Neural cell (in vitro differentiated cells): ENCODE data around the gene IKZF2. TPM values are rescaled to one million over a fixed set of nuclear protein-coding genes. Genes with fewer than 3 reads are reported as not detected.

Experiments used
- H2AFZ ChIP-seq: fragments of 200-600, 300-800 bp; sonication (generic), shearing (Covaris generic); 2 replicates; pipeline ENCODE4 v1.6.0; 2014; ENCODE audit warnings: low read depth, mild to moderate bottlenecking, antibody characterized with exemption, low read length, moderate library complexity
- H3F3A ChIP-seq: fragments of 200-600 bp; shearing (Covaris generic); 2 replicates; pipeline ENCODE4 v1.6.1; 2016; ENCODE audit warnings: mild to moderate bottlenecking, moderate library complexity, mixed read lengths, antibody characterized with exemption, low read length; ENCODE audit not compliant: insufficient read depth, poor library complexity, severe bottlenecking
- H3K27ac ChIP-seq: fragments of 200-600, 300-800 bp; sonication (generic), shearing (Covaris generic); 2 replicates; pipeline ENCODE4 v1.5.1; 2014; ENCODE audit warnings: mild to moderate bottlenecking, low read length, moderate library complexity
- H3K27me3 ChIP-seq: fragments of 300-800, 200-600 bp; sonication (generic), shearing (Covaris generic); 2 replicates; pipeline ENCODE4 v1.6.0; 2014; ENCODE audit warnings: mild to moderate bottlenecking, low read depth, low read length, moderate library complexity; ENCODE audit not compliant: insufficient read depth
- H3K36me3 ChIP-seq: fragments of 300-800, 200-600 bp; sonication (generic), shearing (Covaris generic); 2 replicates; pipeline ENCODE4 v1.5.1; 2014; ENCODE audit warnings: mild to moderate bottlenecking, antibody characterized with exemption, low read length, moderate library complexity; ENCODE audit not compliant: insufficient read depth
- H3K4me2 ChIP-seq: fragments of 300-800, 200-600 bp; sonication (generic), shearing (Covaris generic); 2 replicates; pipeline ENCODE4 v1.6.0; 2014; ENCODE audit warnings: mild to moderate bottlenecking, low read length
- H3K4me3 ChIP-seq: fragments of 300-800, 200-600 bp; sonication (generic), shearing (Covaris generic); 2 replicates; pipeline ENCODE4 v1.5.1; 2014; ENCODE audit warnings: mild to moderate bottlenecking, low read length, moderate library complexity
- H3K79me2 ChIP-seq: fragments of 200-600 bp; shearing (Covaris generic); replicated peaks from 2 replicates; pipeline ENCODE4 v1.6.0; 2014; ENCODE audit warnings: mild to moderate bottlenecking, low read length, moderate library complexity; ENCODE audit not compliant: insufficient read depth
- H3K9ac ChIP-seq: fragments of 300-800, 200-600 bp; sonication (generic), shearing (Covaris generic); 2 replicates; pipeline ENCODE4 v1.6.1; 2016; ENCODE audit warnings: mild to moderate bottlenecking, low read length, mixed read lengths
- H3K9me2 ChIP-seq: fragments of 200-600 bp; shearing (Covaris generic); 2 replicates; pipeline ENCODE4 v1.6.1; 2016; ENCODE audit warnings: mild to moderate bottlenecking, low read length, mixed read lengths; ENCODE audit not compliant: insufficient read depth
- H3K9me3 ChIP-seq: fragments of 200-600, 300-800 bp; sonication (generic), shearing (Covaris generic); 2 replicates; pipeline ENCODE4 v1.6.1; 2016; ENCODE audit warnings: mild to moderate bottlenecking, mixed run types, low read length, moderate library complexity, mixed read lengths
- H4K20me1 ChIP-seq: fragments of 200-600 bp; shearing (Covaris generic); 2 replicates; pipeline ENCODE4 v1.6.1; 2016; ENCODE audit warnings: mild to moderate bottlenecking, mixed run types; ENCODE audit not compliant: insufficient read depth
- CTCF ChIP-seq: fragments of 450-650 bp; IDR thresholded peaks from 2 replicates; pipeline ENCODE4 v1.5.1; 2014; ENCODE audit warnings: antibody characterized with exemption, mild to moderate bottlenecking, moderate library complexity; ENCODE audit not compliant: poor library complexity, severe bottlenecking
- EP300 ChIP-seq: fragments of 450-650 bp; conservative IDR thresholded peaks from 2 replicates; pipeline ENCODE4 v1.6.1; 2014; ENCODE audit warnings: antibody characterized with exemption, mild to moderate bottlenecking, moderate library complexity; ENCODE audit not compliant: poor library complexity, severe bottlenecking
- EZH2 ChIP-seq: fragments of 200-600, 300-800 bp; shearing (Covaris generic), sonication (generic); IDR thresholded peaks from 2 replicates; pipeline ENCODE4 v1.6.1; 2014; ENCODE audit warnings: antibody characterized with exemption, low read length, borderline replicate concordance, mild to moderate bottlenecking; ENCODE audit not compliant: insufficient read depth, poor library complexity, severe bottlenecking
- MXI1 ChIP-seq: fragments of 450-650 bp; conservative IDR thresholded peaks from 2 replicates; pipeline ENCODE4 v1.6.1; 2014; ENCODE audit warnings: antibody characterized with exemption, mild to moderate bottlenecking; ENCODE audit not compliant: poor library complexity, severe bottlenecking
- POLR2AphosphoS5 ChIP-seq: IDR thresholded peaks from 2 replicates; pipeline ENCODE4 v1.6.1; 2012
- RAD21 ChIP-seq: fragments of 450-650 bp; conservative IDR thresholded peaks from 2 replicates; pipeline ENCODE4 v1.6.1; 2014; ENCODE audit warnings: antibody characterized with exemption, mild to moderate bottlenecking, moderate library complexity
- REST ChIP-seq: IDR thresholded peaks from 2 replicates; pipeline ENCODE4 v1.6.1; 2012; ENCODE audit warnings: borderline replicate concordance
- SMC3 ChIP-seq: fragments of 450-650 bp; conservative IDR thresholded peaks from 2 replicates; pipeline ENCODE4 v1.6.1; 2014; ENCODE audit warnings: antibody characterized with exemption, mild to moderate bottlenecking, moderate library complexity; ENCODE audit not compliant: poor library complexity
- TAF1 ChIP-seq: IDR thresholded peaks from 2 replicates; pipeline ENCODE4 v1.6.1; 2012; ENCODE audit warnings: low read depth
- polyA plus RNA-seq: library from polyadenylated mRNA; depleted of rRNA; stranded (reverse); fragments of >200 nt; gene quantifications from 2 replicates; pipeline ENCODE4 v1.2.3, GENCODE V29; 2014

IKZF2 gene
- polyA plus RNA-seq, 1 donor from 2014 or later, result 5.6 TPM

GRCh38 chr2:213069531-213069930 is 81.9 kb downstream of the IKZF2 start:
- no peaks in the 10 kb centered on the region for H4K20me1 ChIP-seq
- no peak overlapping the region for H3K4me3 ChIP-seq
- no peaks in the 10 kb centered on the region for H3F3A ChIP-seq
- no peaks in the 10 kb centered on the region for H3K27me3 ChIP-seq
- no peaks in the 10 kb centered on the region for H3K9me2 ChIP-seq
- no peak overlapping the region for H3K27ac ChIP-seq
- no peaks in the 10 kb centered on the region for H3K36me3 ChIP-seq
- H2AFZ ChIP-seq, result no peak overlapping the region
- H3K79me2 ChIP-seq, result no peaks in the 10 kb centered on the region
- TF ChIP-seq RAD21, result no peak
- no peak for TF ChIP-seq MXI1
- TF ChIP-seq EZH2, result no peak
- TF ChIP-seq TAF1, result no peak
- H3K4me2 ChIP-seq, result no peak overlapping the region
- H3K9ac ChIP-seq, result no peak overlapping the region
- H3K9me3 ChIP-seq, result no peaks in the 10 kb centered on the region

- Histone ChIP-seq H3K27me3 (no peaks in the 10 kb centered on the region), H3F3A (no peaks in the 10 kb centered on the region), H3K27ac (no peak overlapping the region), H4K20me1 (no peaks in the 10 kb centered on the region), H3K79me2 (no peaks in the 10 kb centered on the region), H2AFZ (no peak overlapping the region), H3K4me3 (no peak overlapping the region), H3K9ac (no peak overlapping the region), H3K4me2 (no peak overlapping the region), H3K9me2 (no peaks in the 10 kb centered on the region), H3K9me3 (no peaks in the 10 kb centered on the region), H3K36me3 (no peaks in the 10 kb centered on the region)
- TF ChIP-seq EP300 (no peak), SMC3 (no peak), RAD21 (no peak), TAF1 (no peak), EZH2 (no peak), MXI1 (no peak), POLR2AphosphoS5 (no peak), REST (no peak), CTCF (no peak)
Observed at GRCh38 chr2:213068676-213069359, 82.6 kb downstream of the IKZF2 start.

- Histone ChIP-seq H4K20me1 (no peaks in the 10 kb centered on the region), H3F3A (no peaks in the 10 kb centered on the region), H3K9me2 (no peaks in the 10 kb centered on the region), H3K36me3 (no peaks in the 10 kb centered on the region), H2AFZ (no peak overlapping the region), H3K27me3 (no peaks in the 10 kb centered on the region), H3K9ac (no peak overlapping the region), H3K27ac (no peak overlapping the region), H3K4me3 (no peak overlapping the region), H3K9me3 (no peaks in the 10 kb centered on the region), H3K79me2 (no peaks in the 10 kb centered on the region), H3K4me2 (no peak overlapping the region)
- no peak for TF ChIP-seq TAF1
- no peak for TF ChIP-seq EP300
- TF ChIP-seq POLR2AphosphoS5, result no peak
- no peak for TF ChIP-seq REST
- TF ChIP-seq EZH2, result no peak
- no peak for TF ChIP-seq SMC3
- no peak for TF ChIP-seq CTCF
- TF ChIP-seq MXI1, result no peak
- no peak for TF ChIP-seq RAD21
Observed at GRCh38 chr2:213067888-213068287, 83.5 kb downstream of the IKZF2 start.
